Measurements from ENCODE around the gene KLC1.
"Not testable (repeated sequence)": the region's sequence is repeated elsewhere in the genome, so short reads cannot be mapped to it uniquely, and the experiment has no call there.

KLC1 gene

DNA sequence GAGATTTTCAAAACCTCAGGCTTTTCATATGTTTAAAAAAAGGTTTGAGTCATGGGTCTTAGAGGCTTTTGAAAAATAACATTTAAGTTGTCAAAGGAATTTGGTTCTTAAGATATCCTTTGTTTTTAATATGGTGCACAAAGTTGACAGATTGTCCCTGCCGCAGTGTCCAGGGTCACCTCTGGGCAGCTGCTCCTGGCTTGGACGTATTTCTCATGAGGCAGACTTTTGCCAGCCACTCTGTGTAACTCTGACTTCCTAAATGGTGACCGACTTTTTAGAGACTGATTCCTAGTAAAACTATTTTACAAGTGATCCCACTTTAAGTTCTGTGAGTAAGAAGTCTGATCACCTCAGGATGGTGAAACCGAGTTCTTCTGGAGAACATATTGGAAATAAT is 58.7 kb downstream of the KLC1 start:
- peaks cover 21 to 70% (median 51%) of the 10 kb centered on the region in 4 experiments for H3K36me3 ChIP-seq (ENCODE audit: control insufficient read depth in 4 of 4, insufficient read depth in 4 of 4, low read length in 3 of 4)
- H3K27ac ChIP-seq (ENCODE audit: insufficient read depth in 1 of 2, low read depth in 1 of 2, low read length in 2 of 2, poor library complexity in 1 of 2, severe bottlenecking in 2 of 2) = no peak overlapping the region
- no peaks in the 10 kb centered on the region for H3K9me3 ChIP-seq (ENCODE audit: control extremely low read depth in 1 of 5, control insufficient read depth in 4 of 5, insufficient read depth in 2 of 5, low read depth in 1 of 5, low read length in 4 of 5)
- ChIA-PET POLR2A (interaction anchor here (0.5 kb wide), 1 partner anchor 267 kb away, joined by 3 read pairs; no protein-coding TSS in a partner anchor), CTCF (interaction anchor here (1.6 kb wide), 1 partner anchor 15 kb away, joined by 4 read pairs; no protein-coding TSS in a partner anchor)
- 100% methylated on average over 4 of the region's 4 CpGs for WGBS (ENCODE audit: insufficient coverage)
- no peaks in the 10 kb centered on the region for H3K4me1 ChIP-seq (ENCODE audit: control extremely low read depth in 1 of 4, control insufficient read depth in 4 of 4, insufficient read depth in 4 of 4, low read length in 3 of 4)
- H3K4me3 ChIP-seq (ENCODE audit: control insufficient read depth in 1 of 7, extremely low read depth in 1 of 7, insufficient read depth in 4 of 7, low read depth in 2 of 7, low read length in 6 of 7) = no peak overlapping the region
- DNase-seq = no peak
- H3K27me3 ChIP-seq (replicated peaks in 2 of 5; ENCODE audit: control insufficient read depth in 4 of 5, insufficient read depth in 5 of 5, low read length in 4 of 5) = no peaks in the 10 kb centered on the region

DNA sequence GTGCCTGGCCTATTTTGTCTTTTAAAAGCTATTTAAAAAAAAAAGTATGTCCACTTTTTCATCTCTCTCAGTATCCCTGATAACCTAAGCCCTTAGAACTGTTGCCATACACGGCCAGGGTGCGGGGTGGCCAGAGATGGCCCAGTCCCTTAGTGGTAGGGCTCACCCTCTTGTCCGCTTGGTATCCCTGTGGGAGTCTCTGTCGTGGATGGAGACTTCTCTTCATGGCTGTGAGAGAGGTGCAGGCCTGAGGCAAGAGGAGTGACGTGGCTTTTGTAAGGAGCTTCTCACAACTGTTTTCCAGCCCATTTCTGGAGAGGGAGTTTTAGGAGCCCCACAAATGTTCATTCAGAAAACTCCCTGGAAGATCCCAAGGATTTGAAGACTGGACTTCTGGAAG is 59.4 kb downstream of the KLC1 start:
- ChIA-PET POLR2A (no interaction called here), CTCF (interaction anchor here (1.1 to 1.6 kb wide), 3 partner anchors 9 to 14 kb away, joined by 3 to 5 read pairs (median 4); no protein-coding TSS in a partner anchor)
- Histone ChIP-seq H3K27me3 (replicated peaks in 2 of 5; ENCODE audit: control insufficient read depth in 4 of 5, insufficient read depth in 5 of 5, low read length in 4 of 5) (no peaks in the 10 kb centered on the region), H3K4me3 (ENCODE audit: control insufficient read depth in 1 of 7, extremely low read depth in 1 of 7, insufficient read depth in 4 of 7, low read depth in 2 of 7, low read length in 6 of 7) (no peak overlapping the region), H3K4me1 (ENCODE audit: control extremely low read depth in 1 of 4, control insufficient read depth in 4 of 4, insufficient read depth in 4 of 4, low read length in 3 of 4) (no peaks in the 10 kb centered on the region), H3K9me3 (ENCODE audit: control extremely low read depth in 1 of 5, control insufficient read depth in 4 of 5, insufficient read depth in 2 of 5, low read depth in 1 of 5, low read length in 4 of 5) (no peaks in the 10 kb centered on the region), H3K27ac (ENCODE audit: insufficient read depth in 1 of 2, low read depth in 1 of 2, low read length in 2 of 2, poor library complexity in 1 of 2, severe bottlenecking in 2 of 2) (no peak overlapping the region), H3K36me3 (ENCODE audit: control insufficient read depth in 4 of 4, insufficient read depth in 4 of 4, low read length in 3 of 4) (peaks cover 18 to 70% (median 51%) of the 10 kb centered on the region in 4 experiments)
- no peak for DNase-seq
- WGBS (ENCODE audit: insufficient coverage) = 93% methylated on average over 5 of the region's 5 CpGs

- Histone ChIP-seq H3K4me1 (ENCODE audit: control extremely low read depth in 1 of 4, control insufficient read depth in 4 of 4, insufficient read depth in 4 of 4, low read length in 3 of 4) (no peaks in the 10 kb centered on the region), H3K27ac (ENCODE audit: insufficient read depth in 1 of 2, low read depth in 1 of 2, low read length in 2 of 2, poor library complexity in 1 of 2, severe bottlenecking in 2 of 2) (no peak overlapping the region), H3K4me3 (ENCODE audit: control insufficient read depth in 1 of 7, extremely low read depth in 1 of 7, insufficient read depth in 4 of 7, low read depth in 2 of 7, low read length in 6 of 7) (no peak overlapping the region), H3K27me3 (replicated peaks in 2 of 5; ENCODE audit: control insufficient read depth in 4 of 5, insufficient read depth in 5 of 5, low read length in 4 of 5) (no peaks in the 10 kb centered on the region), H3K9me3 (ENCODE audit: control extremely low read depth in 1 of 5, control insufficient read depth in 4 of 5, insufficient read depth in 2 of 5, low read depth in 1 of 5, low read length in 4 of 5) (no peaks in the 10 kb centered on the region), H3K36me3 (ENCODE audit: control insufficient read depth in 4 of 4, insufficient read depth in 4 of 4, low read length in 3 of 4) (peaks cover 18 to 72% (median 52%) of the 10 kb centered on the region in 4 experiments)
- ChIA-PET POLR2A (no interaction called here), CTCF (interaction anchor here (1.1 to 1.6 kb wide), 3 partner anchors 9 to 13 kb away, joined by 3 to 5 read pairs (median 4); no protein-coding TSS in a partner anchor)
- no peak for DNase-seq
- 96% methylated on average over 11 of the region's 16 CpGs for WGBS (ENCODE audit: insufficient coverage)
Observed at GRCh38 chr14:103688906-103689902, 60.2 kb downstream of the KLC1 start.

- peaks cover 19 to 70% (median 50%) of the 10 kb centered on the region in 4 experiments for H3K36me3 ChIP-seq (ENCODE audit: control insufficient read depth in 4 of 4, insufficient read depth in 4 of 4, low read length in 3 of 4)
Observed at GRCh38 chr14:103690332-103690731, 61.3 kb downstream of the KLC1 start.

DNA sequence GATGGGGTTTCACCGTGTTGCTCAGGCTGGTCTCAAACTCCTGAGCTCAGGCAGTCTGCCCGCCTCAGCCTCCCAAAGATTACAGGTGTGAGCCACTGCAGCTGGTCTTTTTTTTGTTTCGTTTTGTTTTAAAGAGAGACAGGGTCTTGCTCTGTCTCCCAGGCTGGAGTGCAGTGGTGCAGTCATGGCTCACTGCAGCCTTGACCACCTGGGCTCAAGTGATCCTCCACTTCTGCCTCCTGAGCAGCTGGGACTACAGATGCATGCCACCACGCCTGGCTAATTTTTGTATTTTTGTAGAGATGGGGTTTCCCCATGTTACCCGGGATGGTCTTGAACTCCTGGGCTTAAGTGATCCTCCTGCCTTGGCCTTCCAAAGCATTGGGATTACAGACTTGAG is 62.6 kb downstream of the KLC1 start:
- H3K36me3 ChIP-seq (ENCODE audit: control insufficient read depth in 4 of 4, insufficient read depth in 4 of 4, low read length in 3 of 4) = peaks cover 16 to 68% (median 41%) of the 10 kb centered on the region in 4 experiments
- H3K27ac ChIP-seq (ENCODE audit: insufficient read depth in 1 of 2, low read depth in 1 of 2, low read length in 2 of 2, poor library complexity in 1 of 2, severe bottlenecking in 2 of 2); H3K9me3 ChIP-seq (ENCODE audit: control extremely low read depth in 1 of 5, control insufficient read depth in 4 of 5, insufficient read depth in 2 of 5, low read depth in 1 of 5, low read length in 4 of 5); H3K4me3 ChIP-seq (ENCODE audit: control insufficient read depth in 1 of 7, extremely low read depth in 1 of 7, insufficient read depth in 4 of 7, low read depth in 2 of 7, low read length in 6 of 7); DNase-seq; H3K27me3 ChIP-seq (replicated peaks in 2 of 5; ENCODE audit: control insufficient read depth in 4 of 5, insufficient read depth in 5 of 5, low read length in 4 of 5); POLR2A ChIA-PET: not testable (repeated sequence)
- CTCF ChIA-PET = interaction anchor here (2.0 kb wide), 1 partner anchor 12 kb away, joined by 11 read pairs; no protein-coding TSS in a partner anchor
- H3K4me1 ChIP-seq (ENCODE audit: control extremely low read depth in 1 of 4, control insufficient read depth in 4 of 4, insufficient read depth in 4 of 4, low read length in 3 of 4) = peaks cover 0 to 14% (median 6%) of the 10 kb centered on the region in 4 experiments
- WGBS (ENCODE audit: insufficient coverage) = 90% methylated on average over 4 of the region's 5 CpGs

More at GRCh38 chr14:103690332-103690731, 61.3 kb downstream of the KLC1 start:
- ChIA-PET CTCF (no interaction called here), POLR2A (no interaction called here)
- H3K4me1 ChIP-seq (ENCODE audit: control extremely low read depth in 1 of 4, control insufficient read depth in 4 of 4, insufficient read depth in 4 of 4, low read length in 3 of 4) = peaks cover 0 to 1% (median 0%) of the 10 kb centered on the region in 4 experiments
- DNase-seq = no peak
- H3K9me3 ChIP-seq (ENCODE audit: control extremely low read depth in 1 of 5, control insufficient read depth in 4 of 5, insufficient read depth in 2 of 5, low read depth in 1 of 5, low read length in 4 of 5) = no peaks in the 10 kb centered on the region
- no peaks in the 10 kb centered on the region for H3K27me3 ChIP-seq (replicated peaks in 2 of 5; ENCODE audit: control insufficient read depth in 4 of 5, insufficient read depth in 5 of 5, low read length in 4 of 5)
- WGBS (ENCODE audit: insufficient coverage) = 98% methylated on average over 4 of the region's 8 CpGs
- H3K4me3 ChIP-seq (ENCODE audit: control insufficient read depth in 1 of 7, extremely low read depth in 1 of 7, insufficient read depth in 4 of 7, low read depth in 2 of 7, low read length in 6 of 7) = no peak overlapping the region
- H3K27ac ChIP-seq (ENCODE audit: insufficient read depth in 1 of 2, low read depth in 1 of 2, low read length in 2 of 2, poor library complexity in 1 of 2, severe bottlenecking in 2 of 2) = no peak overlapping the region

DNA sequence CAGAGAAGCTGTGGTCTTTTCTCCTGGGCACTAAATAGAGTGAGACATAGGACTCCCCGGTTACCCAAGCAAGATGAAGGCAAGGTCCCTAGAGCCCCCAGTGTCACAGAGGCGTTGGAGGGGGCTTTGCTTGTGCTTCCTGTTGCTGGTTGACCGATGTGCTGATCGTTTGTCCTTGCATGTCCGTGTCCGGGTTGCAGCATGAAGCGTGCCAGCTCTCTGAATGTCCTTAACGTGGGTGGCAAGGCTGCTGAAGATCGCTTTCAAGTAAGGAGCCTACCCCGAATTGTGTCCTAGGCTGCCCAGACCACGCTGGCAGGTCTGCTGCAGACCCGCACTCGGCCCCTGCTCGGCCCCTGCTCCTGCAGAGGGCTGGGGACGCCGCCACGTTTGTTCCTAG is 63.1 kb downstream of the KLC1 start:
- H3K27me3 ChIP-seq (replicated peaks in 2 of 5; ENCODE audit: control insufficient read depth in 4 of 5, insufficient read depth in 5 of 5, low read length in 4 of 5) = no peaks in the 10 kb centered on the region
- DNase-seq = no peak
- peaks cover 0 to 19% (median 8%) of the 10 kb centered on the region in 4 experiments for H3K4me1 ChIP-seq (ENCODE audit: control extremely low read depth in 1 of 4, control insufficient read depth in 4 of 4, insufficient read depth in 4 of 4, low read length in 3 of 4)
- POLR2A ChIA-PET = no interaction called here
- no peak overlapping the region for H3K27ac ChIP-seq (ENCODE audit: insufficient read depth in 1 of 2, low read depth in 1 of 2, low read length in 2 of 2, poor library complexity in 1 of 2, severe bottlenecking in 2 of 2)
- CTCF ChIA-PET = interaction anchor here (1.1 to 2.0 kb wide), 2 partner anchors 12 to 16 kb away, joined by 3 to 11 read pairs; no protein-coding TSS in a partner anchor
- no peak overlapping the region for H3K4me3 ChIP-seq (ENCODE audit: control insufficient read depth in 1 of 7, extremely low read depth in 1 of 7, insufficient read depth in 4 of 7, low read depth in 2 of 7, low read length in 6 of 7)
- H3K9me3 ChIP-seq (ENCODE audit: control extremely low read depth in 1 of 5, control insufficient read depth in 4 of 5, insufficient read depth in 2 of 5, low read depth in 1 of 5, low read length in 4 of 5) = no peaks in the 10 kb centered on the region
- peaks cover 15 to 68% (median 37%) of the 10 kb centered on the region in 4 experiments for H3K36me3 ChIP-seq (ENCODE audit: control insufficient read depth in 4 of 4, insufficient read depth in 4 of 4, low read length in 3 of 4)
- 97% methylated on average over 17 of the region's 17 CpGs for WGBS (ENCODE audit: insufficient coverage)
